ENCODE data around the gene RAPH1. TPM values are rescaled to one million over a fixed set of nuclear protein-coding genes. Genes with fewer than 3 reads are reported as not detected.

RAPH1 gene, protein sequence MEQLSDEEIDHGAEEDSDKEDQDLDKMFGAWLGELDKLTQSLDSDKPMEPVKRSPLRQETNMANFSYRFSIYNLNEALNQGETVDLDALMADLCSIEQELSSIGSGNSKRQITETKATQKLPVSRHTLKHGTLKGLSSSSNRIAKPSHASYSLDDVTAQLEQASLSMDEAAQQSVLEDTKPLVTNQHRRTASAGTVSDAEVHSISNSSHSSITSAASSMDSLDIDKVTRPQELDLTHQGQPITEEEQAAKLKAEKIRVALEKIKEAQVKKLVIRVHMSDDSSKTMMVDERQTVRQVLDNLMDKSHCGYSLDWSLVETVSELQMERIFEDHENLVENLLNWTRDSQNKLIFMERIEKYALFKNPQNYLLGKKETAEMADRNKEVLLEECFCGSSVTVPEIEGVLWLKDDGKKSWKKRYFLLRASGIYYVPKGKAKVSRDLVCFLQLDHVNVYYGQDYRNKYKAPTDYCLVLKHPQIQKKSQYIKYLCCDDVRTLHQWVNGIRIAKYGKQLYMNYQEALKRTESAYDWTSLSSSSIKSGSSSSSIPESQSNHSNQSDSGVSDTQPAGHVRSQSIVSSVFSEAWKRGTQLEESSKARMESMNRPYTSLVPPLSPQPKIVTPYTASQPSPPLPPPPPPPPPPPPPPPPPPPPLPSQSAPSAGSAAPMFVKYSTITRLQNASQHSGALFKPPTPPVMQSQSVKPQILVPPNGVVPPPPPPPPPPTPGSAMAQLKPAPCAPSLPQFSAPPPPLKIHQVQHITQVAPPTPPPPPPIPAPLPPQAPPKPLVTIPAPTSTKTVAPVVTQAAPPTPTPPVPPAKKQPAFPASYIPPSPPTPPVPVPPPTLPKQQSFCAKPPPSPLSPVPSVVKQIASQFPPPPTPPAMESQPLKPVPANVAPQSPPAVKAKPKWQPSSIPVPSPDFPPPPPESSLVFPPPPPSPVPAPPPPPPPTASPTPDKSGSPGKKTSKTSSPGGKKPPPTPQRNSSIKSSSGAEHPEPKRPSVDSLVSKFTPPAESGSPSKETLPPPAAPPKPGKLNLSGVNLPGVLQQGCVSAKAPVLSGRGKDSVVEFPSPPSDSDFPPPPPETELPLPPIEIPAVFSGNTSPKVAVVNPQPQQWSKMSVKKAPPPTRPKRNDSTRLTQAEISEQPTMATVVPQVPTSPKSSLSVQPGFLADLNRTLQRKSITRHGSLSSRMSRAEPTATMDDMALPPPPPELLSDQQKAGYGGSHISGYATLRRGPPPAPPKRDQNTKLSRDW
- 10 to 100 TPM; 13.4 to 16.2 (median 14.6) TPM for polyA plus RNA-seq (ENCODE audit: insufficient read length in 3 of 3)
- long read RNA-seq, donor 1, partial matches to known transcripts = 27 of 42 reads
- long read RNA-seq, donor 1, other reads (novel, unspliced or antisense) = 15 of 42 reads
- long read RNA-seq, donor 2, partial matches to known transcripts = 23 of 30 reads
- long read RNA-seq, donor 2, other reads (novel, unspliced or antisense) = 7 of 30 reads
- long read RNA-seq, donor 3, partial matches to known transcripts = 17 of 17 reads
- long read RNA-seq, donor 3, other reads (novel, unspliced or antisense) = 0 of 17 reads
- long read RNA-seq, donor 4 = 0 reads
- long read RNA-seq, donor 5 = 0 reads
- long read RNA-seq, donor 6 = 0 reads
- long read RNA-seq, donor 7, full-length matches to known transcripts = 2 of 72 reads
- long read RNA-seq, donor 7, partial matches to known transcripts = 57 of 72 reads
- long read RNA-seq, donor 7, other reads (novel, unspliced or antisense) = 13 of 72 reads
- long read RNA-seq, donor 8, full-length matches to known transcripts = 2 of 11 reads
- long read RNA-seq, donor 8, partial matches to known transcripts = 9 of 11 reads
- long read RNA-seq, donor 8, other reads (novel, unspliced or antisense) = 0 of 11 reads
- long read RNA-seq, donor 9, full-length matches to known transcripts = 2 of 2 reads
- long read RNA-seq, donor 9, partial matches to known transcripts = 0 of 2 reads
- long read RNA-seq, donor 9, other reads (novel, unspliced or antisense) = 0 of 2 reads
- long read RNA-seq, donor 10 = 0 reads
- long read RNA-seq, donor 11 = 0 reads
- long read RNA-seq, donor 12, full-length matches to known transcripts = 2 of 2 reads
- long read RNA-seq, donor 12, partial matches to known transcripts = 0 of 2 reads
- long read RNA-seq, donor 12, other reads (novel, unspliced or antisense) = 0 of 2 reads
- long read RNA-seq, donor 13, full-length matches to known transcripts = 1 of 1 reads
- long read RNA-seq, donor 13, partial matches to known transcripts = 0 of 1 reads
- long read RNA-seq, donor 13, other reads (novel, unspliced or antisense) = 0 of 1 reads
- long read RNA-seq, donor 14 = 0 reads
- long read RNA-seq, donor 15, full-length matches to known transcripts = 3 of 3 reads
- long read RNA-seq, donor 15, partial matches to known transcripts = 0 of 3 reads
- long read RNA-seq, donor 15, other reads (novel, unspliced or antisense) = 0 of 3 reads
- long read RNA-seq, donor 16, full-length matches to known transcripts = 2 of 40 reads
- long read RNA-seq, donor 16, partial matches to known transcripts = 31 of 40 reads
- long read RNA-seq, donor 16, other reads (novel, unspliced or antisense) = 7 of 40 reads

DNA sequence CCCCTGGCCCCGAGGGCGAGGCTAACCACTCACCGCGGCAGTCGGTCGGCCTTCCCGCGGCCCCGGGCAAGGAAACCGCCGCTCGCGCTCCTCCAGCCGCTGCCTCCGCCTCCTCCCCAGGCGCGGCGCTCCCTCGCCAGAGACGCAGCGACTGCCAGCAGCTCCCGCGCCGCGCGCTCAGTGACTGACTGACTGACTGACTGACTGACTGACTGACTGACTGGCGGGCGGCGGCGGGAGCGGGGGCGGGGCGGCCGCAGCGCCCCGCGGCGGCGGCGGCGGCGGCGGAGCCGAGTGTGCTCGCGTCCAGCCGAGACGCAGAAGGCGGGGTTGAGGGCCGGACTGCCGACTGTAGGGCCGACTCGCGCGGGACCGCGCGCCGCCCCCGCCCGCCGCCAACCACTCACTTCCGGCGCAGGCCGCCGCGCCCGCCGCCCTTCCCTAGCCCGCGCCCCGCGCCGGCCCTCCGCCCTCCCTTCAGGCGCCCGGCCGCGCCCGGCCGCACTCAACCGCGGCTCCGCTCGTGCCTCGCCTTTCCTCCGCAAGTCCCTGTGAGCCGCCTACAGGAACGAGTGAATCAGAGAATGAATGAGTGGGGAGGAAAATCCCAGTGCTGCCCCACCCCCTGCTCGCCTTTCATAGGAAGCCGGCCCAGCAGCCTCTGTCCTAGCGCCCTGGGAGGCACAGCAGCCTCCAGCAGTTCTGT lies at the start of gene RAPH1:
Gene RAPH1, minus strand, starts transcription at position 224 of the 706 bp plus-strand sequence. CDS start 39,948 bp downstream, outside the sequence.
- peak; percentile 77 for DNase-seq

GRCh38 chr2:203584784-203585183 lies 49.7 kb upstream of the RAPH1 start:
- no peak for DNase-seq

DNA sequence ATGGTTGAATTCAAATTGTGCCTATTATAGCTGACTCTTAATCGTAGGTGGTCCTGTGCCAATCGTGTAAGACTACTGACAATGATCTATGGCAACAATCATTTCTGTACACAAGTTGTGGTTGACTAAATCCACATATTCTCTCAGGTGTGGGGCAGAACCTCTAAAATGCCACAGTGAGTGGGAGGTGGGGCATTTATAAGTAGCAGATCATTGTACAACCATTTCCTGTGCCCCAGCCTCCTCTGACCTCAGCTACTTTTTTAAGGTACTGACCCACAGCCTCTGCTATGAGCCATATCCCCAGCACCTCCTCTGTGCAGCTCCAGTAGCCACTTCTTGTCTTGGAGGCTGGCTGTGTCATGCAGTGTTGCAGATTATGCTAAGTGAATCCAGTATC lies 48.6 kb upstream of the RAPH1 start:
- DNase-seq = no peak

DNA sequence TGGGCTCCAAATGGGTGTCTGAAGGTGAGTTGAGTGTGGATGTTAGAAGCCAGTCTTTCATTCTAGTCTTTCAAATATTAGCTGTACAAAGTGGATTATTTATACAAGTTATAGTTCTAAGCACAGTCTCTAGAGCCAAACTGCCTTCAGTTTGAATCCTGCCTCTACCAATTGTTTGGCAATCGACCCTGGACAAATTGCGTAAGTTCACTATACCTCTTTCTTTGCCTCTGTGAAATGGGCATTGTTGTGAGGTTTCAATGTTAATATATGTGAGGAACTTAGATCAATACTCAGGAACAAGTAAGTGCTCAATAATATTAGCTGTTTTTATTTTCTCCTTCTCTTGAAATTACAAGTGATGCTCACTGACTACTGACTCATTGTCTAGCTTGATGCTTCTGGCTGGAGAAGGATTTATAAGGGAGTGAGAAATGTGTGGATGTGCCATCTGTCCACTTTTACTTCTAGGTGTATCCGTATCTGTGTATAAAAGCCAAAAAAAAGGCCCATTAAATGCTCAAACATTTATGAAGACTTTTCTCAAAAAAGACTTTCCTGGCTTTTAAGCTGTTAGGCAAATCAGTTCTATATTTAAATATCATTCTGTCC lies 48.1 kb upstream of the RAPH1 start:
- DNase-seq = no peak

DNA sequence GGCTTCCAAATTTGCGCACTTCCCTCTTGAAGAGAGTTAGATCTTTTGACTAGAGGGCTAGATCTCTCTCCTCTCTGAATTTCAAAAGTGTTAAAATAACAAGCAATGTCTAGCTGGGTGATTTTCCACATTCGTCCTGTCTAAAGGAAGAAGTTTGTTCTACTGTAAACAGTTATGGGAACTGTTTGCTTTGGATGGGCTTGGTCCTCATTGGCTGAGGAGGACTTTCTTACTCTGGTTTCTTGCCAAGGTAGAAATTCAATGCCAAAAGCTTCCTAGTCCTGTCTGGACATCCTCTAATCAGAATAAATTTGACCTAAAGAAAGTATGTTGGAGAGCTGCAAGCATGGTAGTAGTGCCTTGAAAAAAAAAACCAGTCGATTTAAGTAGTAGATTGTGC lies 47.4 kb upstream of the RAPH1 start:
- DNase-seq = no peak

GRCh38 chr2:203580844-203581243 lies 45.7 kb upstream of the RAPH1 start:
- DNase-seq = no peak

- DNase-seq = no peak
These were observed 44.6 kb upstream of the RAPH1 start for GRCh38 chr2:203579730-203580129.

GRCh38 chr2:203578759-203579643 lies 43.9 kb upstream of the RAPH1 start:
- peak; percentile 58 for DNase-seq

DNA sequence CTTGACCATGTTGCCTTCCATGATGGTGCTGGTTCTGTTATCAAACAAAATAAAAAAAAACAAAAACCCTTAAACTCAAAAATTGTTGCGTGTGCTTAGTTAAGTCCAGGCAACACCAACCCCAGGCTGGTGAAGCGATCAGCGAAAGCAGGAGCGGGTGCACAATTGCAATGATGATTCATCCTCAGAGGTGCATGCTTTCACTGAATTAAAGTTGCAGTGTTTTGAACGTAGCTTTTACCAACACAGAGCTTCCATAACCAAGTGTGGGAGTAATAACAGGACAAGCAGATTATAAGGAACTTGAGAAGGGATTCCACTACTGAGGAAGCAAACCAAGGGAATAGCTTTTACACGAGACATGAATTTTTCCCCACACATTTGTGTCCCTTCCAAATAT lies 39.7 kb upstream of the RAPH1 start:
- no peak for DNase-seq

DNA sequence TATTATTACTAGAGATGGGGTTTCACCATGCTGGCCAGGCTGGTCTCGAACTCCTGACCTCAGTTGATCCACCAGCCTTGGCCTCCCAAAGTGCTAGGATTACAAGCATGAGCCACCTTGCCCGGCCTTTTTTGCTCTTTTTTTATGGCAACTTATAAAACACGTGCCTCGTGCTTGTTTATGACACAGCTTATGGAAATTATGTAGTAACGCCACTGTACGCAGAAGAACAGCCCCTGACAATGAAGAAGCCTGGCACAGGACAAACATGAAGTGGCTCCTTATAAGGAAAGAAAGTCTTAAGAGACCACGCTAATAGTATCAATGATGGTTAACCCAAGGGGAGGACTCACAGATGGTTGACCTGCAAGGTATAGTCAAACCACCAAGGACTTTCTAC lies 37.2 kb upstream of the RAPH1 start:
- DNase-seq = no peak

- no peak for DNase-seq
These were observed 34.7 kb upstream of the RAPH1 start for GRCh38 chr2:203569677-203570316.

DNA sequence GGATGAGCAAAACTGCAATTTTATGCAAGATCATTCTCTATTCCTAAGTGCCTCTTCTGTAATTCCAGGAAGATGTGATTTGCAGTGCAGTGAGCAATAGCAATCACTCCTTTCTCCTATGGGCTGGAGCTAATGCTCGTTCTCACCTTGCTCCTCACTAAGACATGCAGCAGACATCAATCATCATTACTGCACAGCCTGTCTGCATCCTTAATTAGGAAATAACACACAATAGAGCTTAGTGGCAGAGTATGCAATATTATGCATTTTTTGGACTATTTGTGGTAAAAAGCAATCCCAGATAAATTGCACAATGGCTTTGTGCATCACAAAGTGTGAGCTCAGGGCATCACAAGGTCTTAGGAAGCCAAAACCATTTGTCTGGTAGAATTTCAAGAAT lies 32.6 kb upstream of the RAPH1 start:
- no peak for DNase-seq

DNA sequence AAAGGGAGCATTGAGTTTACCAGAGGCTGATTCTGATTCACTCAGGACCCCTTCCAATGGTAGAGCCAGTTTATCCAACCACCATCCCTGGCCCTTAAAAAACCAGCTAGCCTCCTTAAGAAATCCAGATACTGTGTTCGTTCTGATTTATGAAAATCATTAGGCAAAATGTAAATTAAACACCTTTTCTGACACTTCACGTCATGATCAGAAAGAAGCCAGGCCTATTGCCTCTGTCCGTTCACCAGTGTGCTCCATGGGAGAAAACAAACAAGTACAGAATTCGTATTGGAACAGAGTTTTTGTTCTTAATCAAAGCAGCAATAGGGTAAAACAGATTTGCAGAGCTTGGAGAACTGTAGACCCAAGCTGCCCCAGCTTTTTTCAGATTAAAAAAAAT lies 31.1 kb upstream of the RAPH1 start:
- DNase-seq = no peak

DNA sequence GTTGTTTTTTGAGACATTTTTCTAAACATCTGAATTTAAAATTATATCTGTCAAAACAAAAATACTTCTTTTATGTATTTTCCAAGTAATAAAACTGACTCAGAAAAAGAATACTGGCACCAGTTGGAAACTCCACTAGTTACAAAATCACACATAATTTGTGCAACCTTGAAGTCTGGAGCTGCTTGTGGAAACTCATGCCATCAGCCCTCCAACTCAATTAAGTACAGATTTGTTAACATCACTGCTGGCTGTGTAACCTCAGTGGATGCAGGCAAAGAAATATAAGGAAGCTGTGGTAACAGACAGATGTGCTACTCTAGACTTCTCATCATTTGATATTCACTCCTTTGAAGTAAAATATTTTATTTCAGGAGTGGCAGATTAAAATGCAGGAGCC lies 30.0 kb upstream of the RAPH1 start:
- DNase-seq = no peak

DNA sequence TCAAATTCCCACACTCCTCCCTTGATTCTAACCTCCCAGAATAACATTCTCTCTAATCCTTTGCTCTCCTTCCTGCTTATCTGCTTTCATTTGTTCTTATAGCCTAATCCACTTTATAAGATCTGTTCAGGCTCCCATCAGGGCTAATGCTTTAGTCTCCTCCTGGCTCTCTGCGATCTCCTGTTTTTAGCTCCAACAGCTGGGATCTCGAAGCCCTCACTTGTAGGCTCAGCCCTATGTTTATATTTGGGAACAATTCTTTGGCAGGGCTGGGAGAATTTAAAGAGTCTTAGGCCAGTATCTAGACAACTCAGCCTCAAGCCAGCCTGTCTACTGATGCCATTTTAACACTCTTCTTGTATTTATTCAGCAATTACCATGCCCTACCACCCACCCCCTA lies 27.2 kb upstream of the RAPH1 start:
- no peak for DNase-seq

DNA sequence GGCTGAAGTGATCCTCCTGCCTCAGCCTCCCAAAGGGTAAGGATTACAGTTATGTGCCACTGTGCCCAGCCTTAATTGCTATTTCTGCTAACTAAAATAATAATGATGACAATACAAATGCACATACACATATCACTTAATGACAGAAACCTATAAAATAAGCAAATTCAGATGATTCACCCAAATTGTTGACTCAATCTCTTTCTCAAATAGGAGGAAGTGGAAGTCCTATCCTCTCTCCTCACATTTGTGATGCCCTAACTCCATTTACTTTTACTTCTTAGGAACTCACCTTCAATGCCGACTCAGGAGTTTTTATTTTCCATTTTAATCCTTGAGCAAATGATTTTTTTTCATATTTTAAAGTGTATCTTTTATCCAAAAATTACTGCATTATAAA lies 24.5 kb upstream of the RAPH1 start:
- no peak for DNase-seq

DNA sequence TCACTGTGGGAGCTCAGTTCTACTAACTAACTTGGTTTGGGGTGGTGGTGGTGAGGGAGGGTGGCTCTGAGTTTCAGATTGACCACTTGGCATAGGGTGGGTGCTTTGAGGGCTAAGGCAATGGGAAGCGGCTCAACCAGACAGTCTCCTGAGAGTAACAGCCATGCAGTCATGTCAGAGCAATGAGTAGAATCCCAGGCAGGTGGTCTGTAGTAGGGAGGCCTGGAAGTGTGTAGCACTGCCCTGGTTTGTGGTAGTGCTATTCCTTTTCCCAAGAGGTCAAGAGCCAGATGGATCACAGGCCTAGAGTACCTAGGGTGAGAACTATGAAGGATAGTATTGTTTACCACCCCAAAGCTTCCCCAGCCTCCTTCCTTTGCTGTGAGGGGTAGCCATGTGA lies 18.7 kb upstream of the RAPH1 start:
- no peak for DNase-seq
